ENCODE results near the gene CDR2.

Gene CDR2

DNA sequence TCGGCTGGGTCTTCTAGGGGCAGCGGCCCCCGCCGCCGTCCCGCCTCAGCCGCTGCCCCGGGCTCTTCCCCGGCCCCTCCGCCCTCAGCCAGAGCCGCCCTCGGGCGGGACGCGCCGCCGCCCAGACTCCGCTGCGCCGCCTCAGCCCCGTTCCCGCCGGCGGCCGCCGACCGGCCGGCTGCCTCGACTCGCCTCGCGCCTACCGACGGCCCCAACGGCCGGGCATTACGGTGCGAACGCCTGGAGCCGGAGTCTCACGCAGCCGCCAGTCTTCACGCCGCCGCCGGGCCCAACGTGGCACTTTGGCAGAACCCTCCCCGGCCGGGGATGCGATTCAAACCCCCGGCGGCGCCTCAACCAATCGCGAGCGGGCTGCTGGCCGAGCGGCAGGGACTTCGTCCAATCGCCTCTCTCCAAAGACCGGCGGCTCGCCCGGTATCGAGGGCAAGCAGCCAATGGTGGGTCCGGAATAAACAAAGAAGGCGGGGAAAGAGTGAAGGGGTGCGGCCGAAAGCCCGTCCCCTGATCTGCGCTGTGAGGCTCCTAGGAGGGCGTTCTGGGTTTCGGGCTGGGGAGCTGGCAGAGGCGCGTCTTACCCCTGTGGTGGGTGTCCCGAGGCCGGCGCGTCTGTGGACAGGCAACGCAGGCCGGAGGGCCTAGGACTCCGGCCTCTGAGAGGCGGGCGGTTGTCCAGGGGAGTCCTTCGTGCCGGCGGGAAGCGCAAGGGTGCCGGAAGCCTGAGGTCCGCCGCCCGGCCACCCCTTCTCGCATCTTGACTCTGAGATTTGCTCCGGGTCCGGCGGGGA, at the start of gene CDR2:
Gene CDR2, minus strand, starts transcription at position 309 of the 806 bp plus-strand sequence. CDS start 310 bp downstream, outside the sequence.
- Histone ChIP-seq H3K9ac (ENCODE audit: low read length) (peak within 1 kb of the TSS; percentile 87), H3K4me2 (ENCODE audit: low read depth, low read length) (peak within 1 kb of the TSS; percentile 90), H3K27ac (ENCODE audit: low read length) (peak within 1 kb of the TSS; percentile 71), H3K9me2 (replicated peaks; ENCODE audit: insufficient read depth, low read length) (no peaks in the 10 kb centered on the region), H3K4me1 (ENCODE audit: low read length) (peaks cover 16% of the 10 kb centered on the region), H2AFZ (ENCODE audit: low read length) (peak within 1 kb of the TSS; percentile 83), H3F3A (ENCODE audit: insufficient read depth, low read length) (peaks cover 9% of the 10 kb centered on the region), H3K9me3 (replicated peaks; ENCODE audit: insufficient read depth, low read length) (no peaks in the 10 kb centered on the region), H3K4me3 (ENCODE audit: low read length) (peak within 1 kb of the TSS; percentile 84), H3K36me3 (replicated peaks; ENCODE audit: insufficient read depth, low read length) (no peaks in the 10 kb centered on the region), H3K27me3 (replicated peaks; ENCODE audit: insufficient read depth, low read length) (no peaks in the 10 kb centered on the region), H4K20me1 (ENCODE audit: insufficient read depth, low read length) (peaks cover 2% of the 10 kb centered on the region; the same call in 1 of the 2 replicates), H3K79me2 (ENCODE audit: low read length) (peaks cover 46% of the 10 kb centered on the region)
- TF ChIP-seq EZH2phosphoT487 (IDR thresholded peaks at IDR 0.05; ENCODE audit: low read length) (no peak), EZH2 (optimal IDR thresholded peaks at IDR 0.05; ENCODE audit: low read depth, low read length) (no peak)
- TF ChIP-seq, protein P1, sequence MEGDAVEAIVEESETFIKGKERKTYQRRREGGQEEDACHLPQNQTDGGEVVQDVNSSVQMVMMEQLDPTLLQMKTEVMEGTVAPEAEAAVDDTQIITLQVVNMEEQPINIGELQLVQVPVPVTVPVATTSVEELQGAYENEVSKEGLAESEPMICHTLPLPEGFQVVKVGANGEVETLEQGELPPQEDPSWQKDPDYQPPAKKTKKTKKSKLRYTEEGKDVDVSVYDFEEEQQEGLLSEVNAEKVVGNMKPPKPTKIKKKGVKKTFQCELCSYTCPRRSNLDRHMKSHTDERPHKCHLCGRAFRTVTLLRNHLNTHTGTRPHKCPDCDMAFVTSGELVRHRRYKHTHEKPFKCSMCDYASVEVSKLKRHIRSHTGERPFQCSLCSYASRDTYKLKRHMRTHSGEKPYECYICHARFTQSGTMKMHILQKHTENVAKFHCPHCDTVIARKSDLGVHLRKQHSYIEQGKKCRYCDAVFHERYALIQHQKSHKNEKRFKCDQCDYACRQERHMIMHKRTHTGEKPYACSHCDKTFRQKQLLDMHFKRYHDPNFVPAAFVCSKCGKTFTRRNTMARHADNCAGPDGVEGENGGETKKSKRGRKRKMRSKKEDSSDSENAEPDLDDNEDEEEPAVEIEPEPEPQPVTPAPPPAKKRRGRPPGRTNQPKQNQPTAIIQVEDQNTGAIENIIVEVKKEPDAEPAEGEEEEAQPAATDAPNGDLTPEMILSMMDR (IDR thresholded peaks at IDR 0.05; ENCODE audit: low read length) = no peak
- DNase-seq = peak; percentile 99

DNA sequence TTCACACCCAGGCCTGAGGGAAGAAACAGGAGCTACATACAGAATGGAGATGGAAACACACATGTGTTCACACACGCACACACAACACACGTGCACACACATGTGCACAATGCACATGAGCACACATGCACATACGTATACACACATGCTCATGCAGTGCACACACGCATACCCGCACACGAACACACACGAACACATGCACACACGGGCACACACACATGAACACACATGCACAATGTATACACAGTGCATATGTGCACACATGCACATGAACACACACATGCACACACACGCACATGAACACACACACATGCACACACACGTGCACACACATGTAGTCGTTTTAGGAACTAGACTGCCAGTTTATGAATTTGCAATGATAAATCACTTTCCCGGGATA, 49.3 kb upstream of the CDR2 start:
- no peak for TF ChIP-seq EZH2 (optimal IDR thresholded peaks at IDR 0.05; ENCODE audit: low read depth, low read length)
- TF ChIP-seq, protein P1 (IDR thresholded peaks at IDR 0.05; ENCODE audit: low read length) = no peak
- TF ChIP-seq EZH2phosphoT487 (IDR thresholded peaks at IDR 0.05; ENCODE audit: low read length) = no peak
- no peaks in the 10 kb centered on the region for H4K20me1 ChIP-seq (ENCODE audit: insufficient read depth, low read length)
- H3K9me3 ChIP-seq (replicated peaks; ENCODE audit: insufficient read depth, low read length) = no peaks in the 10 kb centered on the region
- H3K9me2 ChIP-seq (replicated peaks; ENCODE audit: insufficient read depth, low read length) = no peaks in the 10 kb centered on the region
- no peaks in the 10 kb centered on the region for H3K79me2 ChIP-seq (ENCODE audit: low read length)
- no peaks in the 10 kb centered on the region for H3K27me3 ChIP-seq (replicated peaks; ENCODE audit: insufficient read depth, low read length)
- H3K4me1 ChIP-seq (ENCODE audit: low read length) = no peaks in the 10 kb centered on the region
- H3K36me3 ChIP-seq (replicated peaks; ENCODE audit: insufficient read depth, low read length) = no peaks in the 10 kb centered on the region; the same call in 1 of the 2 replicates
- DNase-seq = no peak
- H3K4me3 ChIP-seq (ENCODE audit: low read length) = no peak overlapping the region
- H2AFZ ChIP-seq (ENCODE audit: low read length) = no peak overlapping the region
- no peak overlapping the region for H3K9ac ChIP-seq (ENCODE audit: low read length)
- no peak overlapping the region for H3K27ac ChIP-seq (ENCODE audit: low read length)
- H3K4me2 ChIP-seq (ENCODE audit: low read depth, low read length) = no peak overlapping the region
- no peaks in the 10 kb centered on the region for H3F3A ChIP-seq (ENCODE audit: insufficient read depth, low read length)

DNA sequence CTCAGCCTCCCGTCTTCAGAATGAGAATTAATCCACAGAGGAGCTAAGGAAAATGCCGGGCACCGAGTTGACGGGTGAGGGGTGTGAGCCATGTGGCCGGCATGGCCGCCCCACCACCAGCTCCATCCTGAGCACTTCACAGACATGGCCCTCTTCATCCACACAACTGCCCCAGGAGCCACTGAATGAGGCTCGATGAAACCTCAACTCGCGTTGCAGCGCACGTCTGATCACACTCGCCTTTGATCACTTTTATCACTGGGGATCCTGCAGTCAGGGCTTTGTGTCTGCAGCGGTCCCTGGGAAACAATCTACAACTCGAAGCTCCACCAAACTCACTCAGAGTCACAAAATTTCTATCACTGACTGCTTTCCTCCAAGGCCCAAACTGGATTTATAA, 46.7 kb upstream of the CDR2 start:
- Histone ChIP-seq H3K4me1 (ENCODE audit: low read length) (no peaks in the 10 kb centered on the region), H3K36me3 (replicated peaks; ENCODE audit: insufficient read depth, low read length) (no peaks in the 10 kb centered on the region), H4K20me1 (ENCODE audit: insufficient read depth, low read length) (no peaks in the 10 kb centered on the region), H3K4me2 (ENCODE audit: low read depth, low read length) (no peak overlapping the region), H3K9me3 (replicated peaks; ENCODE audit: insufficient read depth, low read length) (no peaks in the 10 kb centered on the region), H3K27me3 (replicated peaks; ENCODE audit: insufficient read depth, low read length) (no peaks in the 10 kb centered on the region), H3K4me3 (ENCODE audit: low read length) (no peak overlapping the region), H2AFZ (ENCODE audit: low read length) (no peak overlapping the region), H3K79me2 (ENCODE audit: low read length) (no peaks in the 10 kb centered on the region), H3K9me2 (replicated peaks; ENCODE audit: insufficient read depth, low read length) (no peaks in the 10 kb centered on the region), H3F3A (ENCODE audit: insufficient read depth, low read length) (no peaks in the 10 kb centered on the region), H3K9ac (ENCODE audit: low read length) (no peak overlapping the region), H3K27ac (ENCODE audit: low read length) (no peak overlapping the region)
- TF ChIP-seq EZH2 (optimal IDR thresholded peaks at IDR 0.05; ENCODE audit: low read depth, low read length) = no peak
- no peak for TF ChIP-seq EZH2phosphoT487 (IDR thresholded peaks at IDR 0.05; ENCODE audit: low read length)
- TF ChIP-seq, protein P1 (IDR thresholded peaks at IDR 0.05; ENCODE audit: low read length) = no peak
- DNase-seq = no peak

All from MM.1S (cell line).